H9 (cell line): ENCODE results near the gene USP12. TPM values are rescaled to one million over a fixed set of nuclear protein-coding genes. Genes with fewer than 3 reads are reported as not detected.
A peak's percentile ranks its signal among the peaks of the same experiment; 100 is the strongest.

Experiments used
- DNase-seq: peaks from one replicate; pipeline ENCODE4 v3.0.0-alpha.2; 2017
- H2AFZ ChIP-seq: one replicate; pipeline ENCODE4 v1.6.1; 2013; ENCODE audit warnings: mild to moderate bottlenecking, low read length, control low read depth, moderate library complexity
- H2AK5ac ChIP-seq: 2 replicates; pipeline ENCODE4 v1.6.1; 2013; ENCODE audit warnings: low read length, control low read depth, mixed read lengths; ENCODE audit not compliant: insufficient read length
- H2BK120ac ChIP-seq: one replicate; pipeline ENCODE4 v1.6.1; 2013; ENCODE audit warnings: low read depth, mild to moderate bottlenecking, low read length, control low read depth, inconsistent platforms; ENCODE audit not compliant: poor library complexity, severe bottlenecking
- H2BK12ac ChIP-seq: 2 replicates; pipeline ENCODE4 v1.6.1; 2013; ENCODE audit warnings: low read length, control low read depth, mixed read lengths, low read depth; ENCODE audit not compliant: insufficient read length
- H2BK15ac ChIP-seq: 2 replicates; pipeline ENCODE4 v1.6.1; 2013; ENCODE audit warnings: low read depth, low read length, control low read depth
- H2BK20ac ChIP-seq: one replicate; pipeline ENCODE4 v1.6.1; 2013; ENCODE audit warnings: low read depth, mild to moderate bottlenecking, low read length, control low read depth, inconsistent platforms; ENCODE audit not compliant: poor library complexity, severe bottlenecking
- H2BK5ac ChIP-seq: 2 replicates; pipeline ENCODE4 v1.6.1; 2013; ENCODE audit warnings: low read length, control low read depth, mixed read lengths; ENCODE audit not compliant: insufficient read length
- H3K14ac ChIP-seq: 2 replicates; pipeline ENCODE4 v1.6.1; 2013; ENCODE audit warnings: low read length, control low read depth; ENCODE audit not compliant: insufficient read depth
- H3K18ac ChIP-seq: 2 replicates; pipeline ENCODE4 v1.6.1; 2013; ENCODE audit warnings: low read depth, mild to moderate bottlenecking, mixed read lengths, low read length, control low read depth; ENCODE audit not compliant: insufficient read length
- H3K23ac ChIP-seq: 2 replicates; pipeline ENCODE4 v1.6.1; 2013; ENCODE audit warnings: low read length, control low read depth, mixed read lengths, low read depth; ENCODE audit not compliant: insufficient read length
- H3K23me2 ChIP-seq: 2 replicates; pipeline ENCODE4 v1.6.1; 2013; ENCODE audit warnings: low read depth, mild to moderate bottlenecking, mixed read lengths, low read length, control low read depth; ENCODE audit not compliant: insufficient read length, poor library complexity, severe bottlenecking
- H3K27ac ChIP-seq: 2 replicates; pipeline ENCODE4 v1.5.1; 2013; ENCODE audit warnings: low read length, control low read depth, mixed read lengths, low read depth; ENCODE audit not compliant: insufficient read length
- H3K27me3 ChIP-seq: 2 replicates; pipeline ENCODE4 v1.6.1; 2013; ENCODE audit warnings: low read length, control low read depth, inconsistent platforms; ENCODE audit not compliant: insufficient read depth
- H3K4ac ChIP-seq: 2 replicates; pipeline ENCODE4 v1.6.1; 2013; ENCODE audit warnings: low read depth, mild to moderate bottlenecking, control low read depth, inconsistent platforms, low read length, moderate library complexity
- H3K4me1 ChIP-seq: 2 replicates; pipeline ENCODE4 v1.6.1; 2013; ENCODE audit warnings: low read length, control low read depth, inconsistent platforms; ENCODE audit not compliant: insufficient read depth
- H3K4me2 ChIP-seq: 2 replicates; pipeline ENCODE4 v1.6.1; 2013; ENCODE audit warnings: low read length, control low read depth, mixed read lengths; ENCODE audit not compliant: insufficient read length, insufficient read depth
- H3K56ac ChIP-seq: 2 replicates; pipeline ENCODE4 v1.6.1; 2013; ENCODE audit warnings: low read depth, mild to moderate bottlenecking, mixed read lengths, low read length, control low read depth; ENCODE audit not compliant: insufficient read length
- H3K79me1 ChIP-seq: 2 replicates; pipeline ENCODE4 v1.6.1; 2013; ENCODE audit warnings: low read depth, mild to moderate bottlenecking, moderate library complexity, low read length, control low read depth, inconsistent platforms; ENCODE audit not compliant: insufficient read depth, poor library complexity, severe bottlenecking
- H3K79me2 ChIP-seq: 2 replicates; pipeline ENCODE4 v1.6.1; 2013; ENCODE audit warnings: low read length, control low read depth, inconsistent platforms; ENCODE audit not compliant: insufficient read depth
- H3K9ac ChIP-seq: 2 replicates; pipeline ENCODE4 v1.6.1; 2013; ENCODE audit warnings: low read length, control low read depth, mixed read lengths; ENCODE audit not compliant: insufficient read length; ENCODE audit errors: extremely low read depth
- H3K9me3 ChIP-seq: one replicate; pipeline ENCODE4 v1.6.1; 2013; ENCODE audit warnings: low read depth, low read length, inconsistent platforms; ENCODE audit not compliant: control insufficient read depth
- H3T11ph ChIP-seq: one replicate; pipeline ENCODE4 v1.6.1; 2013; ENCODE audit warnings: mild to moderate bottlenecking, low read length, control low read depth, inconsistent platforms
- H4K20me1 ChIP-seq: one replicate; pipeline ENCODE4 v1.6.1; 2013; ENCODE audit not compliant: control insufficient read depth, insufficient read length, insufficient read depth
- H4K5ac ChIP-seq: 2 replicates; pipeline ENCODE4 v1.6.1; 2013; ENCODE audit warnings: low read depth, mild to moderate bottlenecking, mixed read lengths, low read length, control low read depth; ENCODE audit not compliant: insufficient read length
- H4K8ac ChIP-seq: replicated peaks from 2 replicates; pipeline ENCODE4 v1.6.1; 2013; ENCODE audit warnings: low read length, control low read depth, mixed read lengths, low read depth; ENCODE audit not compliant: insufficient read length
- H4K91ac ChIP-seq: 2 replicates; pipeline ENCODE4 v1.6.1; 2013; ENCODE audit warnings: low read depth, mild to moderate bottlenecking, moderate library complexity, mixed read lengths, low read length, control low read depth; ENCODE audit not compliant: insufficient read length
- H3K27ac Mint-ChIP-seq, 3 experiments: 2 replicates in 2 of 3; 3 replicates in 1 of 3; pipeline ENCODE4 v1.8.0; 2020 to 2021; ENCODE audit warnings: mixed read lengths in 3 of 3, mild to moderate bottlenecking in 1 of 3, moderate library complexity in 1 of 3
- H3K27me3 Mint-ChIP-seq: 2 replicates; pipeline ENCODE4 v1.8.0; 2021; ENCODE audit warnings: low read depth, mild to moderate bottlenecking, moderate library complexity, mixed read lengths
- H3K36me3 Mint-ChIP-seq, 3 experiments: 2 replicates in 2 of 3; 3 replicates in 1 of 3; pipeline ENCODE4 v1.8.0; 2020 to 2021; ENCODE audit warnings: low read depth in 3 of 3, mixed read lengths in 3 of 3; ENCODE audit not compliant: insufficient read depth in 1 of 3
- H3K4me1 Mint-ChIP-seq, 2 experiments: 2 replicates each; pipeline ENCODE4 v1.8.0; 2020; ENCODE audit warnings: mixed read lengths in 2 of 2
- H3K4me3 Mint-ChIP-seq, 2 experiments: 2 replicates in 1 of 2; 3 replicates in 1 of 2; pipeline ENCODE4 v1.8.0; 2020 to 2021; ENCODE audit warnings: mild to moderate bottlenecking in 2 of 2, mixed read lengths in 2 of 2, moderate library complexity in 1 of 2
- H3K9me3 Mint-ChIP-seq, 2 experiments: 2 replicates in 1 of 2; 3 replicates in 1 of 2; pipeline ENCODE4 v1.8.0; 2020; ENCODE audit warnings: mild to moderate bottlenecking in 2 of 2, mixed read lengths in 2 of 2, moderate library complexity in 1 of 2
- WGBS: extraction: QIAGEN DNeasy Blood & Tissue Kit; methylation state at CpG from one replicate; pipeline ENCODE4 v1.1.7; 2013; ENCODE audit warnings: missing lambda C conversion rate, low lambda C conversion rate, mixed read lengths; ENCODE audit not compliant: insufficient read length; ENCODE audit errors: extremely low coverage; 5-methylcytosine and 5-hydroxymethylcytosine counted together
- total RNA-seq: library from RNA; stranded (reverse); gene quantifications from 2 replicates; pipeline ENCODE4 v1.2.1, GENCODE V29; 2021
- TF ChIP-seq, protein P1 (sequence below): fragments of 200-600 bp; sonication (generic); conservative IDR thresholded peaks from 3 replicates; pipeline ENCODE4 v1.8.0; 2021; ENCODE audit warnings: antibody characterized with exemption, mild to moderate bottlenecking

USP12 gene
- total RNA-seq, 1 experiment from 2014 or later = 24.8 TPM

DNA sequence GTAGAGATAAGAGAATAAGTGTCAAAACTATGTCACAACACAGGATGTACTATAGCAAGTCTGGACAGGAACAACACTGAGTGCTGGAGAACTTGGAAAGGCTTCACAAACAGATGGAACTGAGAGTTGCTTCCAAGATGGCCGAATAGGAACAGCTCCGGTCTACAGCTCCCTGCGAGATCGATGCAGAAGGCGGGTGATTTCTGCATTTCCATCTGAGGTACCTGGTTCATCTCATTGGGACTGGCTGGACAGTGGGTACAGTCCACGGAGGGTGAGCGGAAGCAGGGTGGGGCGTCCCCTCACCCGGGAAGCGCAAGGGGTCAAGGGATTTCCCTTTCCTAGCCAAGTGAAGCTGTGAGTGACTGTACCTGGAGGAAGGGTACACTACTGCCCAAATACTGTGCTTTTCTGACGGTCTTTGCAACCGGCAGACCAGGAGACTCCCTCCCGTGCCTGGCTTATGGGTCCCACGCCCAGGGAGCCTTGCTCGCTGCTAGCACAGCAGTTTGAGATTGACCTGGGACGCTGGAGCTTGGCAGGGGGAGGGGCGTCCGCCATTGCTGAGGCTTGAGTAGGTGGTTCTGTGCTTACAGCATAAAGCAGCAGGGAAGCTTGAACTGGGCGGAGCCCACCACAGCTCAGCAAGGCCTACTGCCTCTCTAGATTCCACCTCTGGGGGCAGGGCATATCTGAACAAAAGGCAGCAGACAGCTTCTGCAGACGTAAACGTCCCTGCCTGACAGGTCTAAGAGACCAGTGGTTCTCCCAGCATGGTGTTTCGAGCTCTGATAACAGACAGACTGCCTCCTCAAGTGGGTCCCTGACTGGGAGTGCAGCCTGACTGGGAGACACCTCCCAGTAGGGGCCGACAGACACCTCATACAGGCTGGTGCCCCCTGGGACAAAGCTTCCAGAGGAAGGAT lies 46.0 kb downstream of the USP12 start:
- peaks cover 33 to 48% of the 10 kb centered on the region in 2 experiments for H3K9me3 Mint-ChIP-seq
- no peak overlapping the region for H3K9ac ChIP-seq
- H3K56ac ChIP-seq = no peak overlapping the region
- no peak overlapping the region for H3K4ac ChIP-seq
- no peak overlapping the region for H4K5ac ChIP-seq
- H3K23ac ChIP-seq = no peak overlapping the region
- no CpG with 5 or more reads among the region's 23 CpGs for WGBS
- no peaks in the 10 kb centered on the region for H3K23me2 ChIP-seq
- H3K4me2 ChIP-seq = no peak overlapping the region
- H2AFZ ChIP-seq = no peak overlapping the region
- no peaks in the 10 kb centered on the region for H3K27me3 ChIP-seq
- TF ChIP-seq, protein P1, sequence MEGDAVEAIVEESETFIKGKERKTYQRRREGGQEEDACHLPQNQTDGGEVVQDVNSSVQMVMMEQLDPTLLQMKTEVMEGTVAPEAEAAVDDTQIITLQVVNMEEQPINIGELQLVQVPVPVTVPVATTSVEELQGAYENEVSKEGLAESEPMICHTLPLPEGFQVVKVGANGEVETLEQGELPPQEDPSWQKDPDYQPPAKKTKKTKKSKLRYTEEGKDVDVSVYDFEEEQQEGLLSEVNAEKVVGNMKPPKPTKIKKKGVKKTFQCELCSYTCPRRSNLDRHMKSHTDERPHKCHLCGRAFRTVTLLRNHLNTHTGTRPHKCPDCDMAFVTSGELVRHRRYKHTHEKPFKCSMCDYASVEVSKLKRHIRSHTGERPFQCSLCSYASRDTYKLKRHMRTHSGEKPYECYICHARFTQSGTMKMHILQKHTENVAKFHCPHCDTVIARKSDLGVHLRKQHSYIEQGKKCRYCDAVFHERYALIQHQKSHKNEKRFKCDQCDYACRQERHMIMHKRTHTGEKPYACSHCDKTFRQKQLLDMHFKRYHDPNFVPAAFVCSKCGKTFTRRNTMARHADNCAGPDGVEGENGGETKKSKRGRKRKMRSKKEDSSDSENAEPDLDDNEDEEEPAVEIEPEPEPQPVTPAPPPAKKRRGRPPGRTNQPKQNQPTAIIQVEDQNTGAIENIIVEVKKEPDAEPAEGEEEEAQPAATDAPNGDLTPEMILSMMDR = 0 out of 3 replicates have a peak, but pooled peaks have one; percentile 10
- no peak overlapping the region; a peak in 1 of 7 replicates for H3K27ac Mint-ChIP-seq
- peaks cover 40 to 48% (median 45%) of the 10 kb centered on the region in 3 experiments for H3K36me3 Mint-ChIP-seq
- no peak overlapping the region for H2BK120ac ChIP-seq
- DNase-seq = no peak
- no peak overlapping the region for H4K91ac ChIP-seq
- no peak overlapping the region for H3K27ac ChIP-seq
- H3K4me3 Mint-ChIP-seq = no peak overlapping the region
- H3K79me2 ChIP-seq = peaks cover 31% of the 10 kb centered on the region; the same call in 1 of the 2 replicates
- H3K4me1 Mint-ChIP-seq = peaks cover 35 to 36% of the 10 kb centered on the region in 2 experiments
- no peak overlapping the region for H3K18ac ChIP-seq
- H2BK5ac ChIP-seq = no peak overlapping the region
- no peak overlapping the region for H2BK15ac ChIP-seq
- H3T11ph ChIP-seq = no peak overlapping the region
- H4K8ac ChIP-seq = no peak overlapping the region
- no peaks in the 10 kb centered on the region for H3K27me3 Mint-ChIP-seq
- peaks cover 18% of the 10 kb centered on the region for H3K9me3 ChIP-seq
- H3K4me1 ChIP-seq = peaks cover 3% of the 10 kb centered on the region; the same call in 1 of the 2 replicates
- no peak overlapping the region for H2BK20ac ChIP-seq
- no peak overlapping the region for H2BK12ac ChIP-seq
- H3K14ac ChIP-seq = no peak overlapping the region
- no peak overlapping the region for H2AK5ac ChIP-seq
- H4K20me1 ChIP-seq = no peaks in the 10 kb centered on the region
- no peaks in the 10 kb centered on the region for H3K79me1 ChIP-seq
